Measurements from ENCODE around the gene LRP3.

The LRP3 gene

GRCh38 chr19:33240181-33240771 is 46.1 kb downstream of the LRP3 start:
- DNase-seq: no peak

GRCh38 chr19:33241091-33241529 is 47.0 kb downstream of the LRP3 start:
- DNase-seq: no peak

- DNase-seq: no peak
Observed at GRCh38 chr19:33241530-33242101, 47.5 kb downstream of the LRP3 start.

GRCh38 chr19:33242131-33242530 is 48.0 kb downstream of the LRP3 start:
- DNase-seq: no peak

- DNase-seq: no peak
Observed at GRCh38 chr19:33242911-33243310, 48.8 kb downstream of the LRP3 start.

GRCh38 chr19:33245948-33246708 is 52.0 kb downstream of the LRP3 start:
- DNase-seq: no peak

GRCh38 chr19:33246709-33247440 is 52.7 kb downstream of the LRP3 start:
- no peak for DNase-seq

- DNase-seq: no peak
Observed at GRCh38 chr19:33247441-33247819, 53.3 kb downstream of the LRP3 start.

GRCh38 chr19:33248104-33248503 is 54.0 kb downstream of the LRP3 start:
- DNase-seq: no peak

GRCh38 chr19:33248553-33248953 is 54.4 kb downstream of the LRP3 start:
- no peak for DNase-seq

- DNase-seq: no peak
Observed at GRCh38 chr19:33248954-33249613, 55.0 kb downstream of the LRP3 start.

- DNase-seq: no peak
Observed at GRCh38 chr19:33249740-33250366, 55.7 kb downstream of the LRP3 start.

- no peak for DNase-seq
Observed at GRCh38 chr19:33250500-33250899, 56.4 kb downstream of the LRP3 start.

GRCh38 chr19:33251076-33251475 is 56.9 kb downstream of the LRP3 start:
- DNase-seq: no peak

GRCh38 chr19:33251526-33252090 is 57.5 kb downstream of the LRP3 start:
- DNase-seq: no peak

- DNase-seq: no peak
Observed at GRCh38 chr19:33252418-33252962, 58.4 kb downstream of the LRP3 start.

- DNase-seq: no peak
Observed at GRCh38 chr19:33252971-33253370, 58.8 kb downstream of the LRP3 start.

- DNase-seq: no peak
Observed at GRCh38 chr19:33254245-33254824, 60.2 kb downstream of the LRP3 start.

- DNase-seq: no peak
Observed at GRCh38 chr19:33255781-33256180, 61.7 kb downstream of the LRP3 start.

- DNase-seq: no peak
Observed at GRCh38 chr19:33256261-33256660, 62.1 kb downstream of the LRP3 start.

- no peak for DNase-seq
Observed at GRCh38 chr19:33257828-33258227, 63.7 kb downstream of the LRP3 start.
